Right hindlimb (tissue), 1 donor: ENCODE measurements around the gene TSN.
"Not testable (repeated sequence)": the region's sequence is repeated elsewhere in the genome, so short reads cannot be mapped to it uniquely, and the experiment has no call there.

ENCODE experiments used
- DNase-seq: peaks from one replicate; pipeline ENCODE4 v3.0.0-alpha.2; 2018

TSN gene

DNA sequence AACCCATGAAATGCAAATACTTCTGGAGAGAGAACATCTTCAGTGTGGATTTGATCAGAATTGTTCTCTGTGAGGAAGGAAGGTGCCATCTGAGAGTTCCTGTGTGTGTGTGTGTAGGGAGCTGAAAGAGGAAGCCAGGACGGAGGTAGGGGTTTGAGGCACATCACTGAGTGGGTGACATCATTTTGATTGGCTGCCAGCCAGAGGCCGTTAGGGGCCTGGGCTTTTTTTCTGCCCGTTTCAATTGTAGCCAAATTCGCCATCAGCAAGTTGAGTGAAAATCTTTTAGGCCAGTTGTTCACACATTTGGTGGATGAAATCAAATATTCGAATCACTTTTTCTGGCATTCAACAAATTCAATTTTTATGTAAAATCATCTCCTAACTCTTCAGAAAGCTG, 48.9 kb downstream of the TSN start:
- peak; percentile 41 for DNase-seq

DNA sequence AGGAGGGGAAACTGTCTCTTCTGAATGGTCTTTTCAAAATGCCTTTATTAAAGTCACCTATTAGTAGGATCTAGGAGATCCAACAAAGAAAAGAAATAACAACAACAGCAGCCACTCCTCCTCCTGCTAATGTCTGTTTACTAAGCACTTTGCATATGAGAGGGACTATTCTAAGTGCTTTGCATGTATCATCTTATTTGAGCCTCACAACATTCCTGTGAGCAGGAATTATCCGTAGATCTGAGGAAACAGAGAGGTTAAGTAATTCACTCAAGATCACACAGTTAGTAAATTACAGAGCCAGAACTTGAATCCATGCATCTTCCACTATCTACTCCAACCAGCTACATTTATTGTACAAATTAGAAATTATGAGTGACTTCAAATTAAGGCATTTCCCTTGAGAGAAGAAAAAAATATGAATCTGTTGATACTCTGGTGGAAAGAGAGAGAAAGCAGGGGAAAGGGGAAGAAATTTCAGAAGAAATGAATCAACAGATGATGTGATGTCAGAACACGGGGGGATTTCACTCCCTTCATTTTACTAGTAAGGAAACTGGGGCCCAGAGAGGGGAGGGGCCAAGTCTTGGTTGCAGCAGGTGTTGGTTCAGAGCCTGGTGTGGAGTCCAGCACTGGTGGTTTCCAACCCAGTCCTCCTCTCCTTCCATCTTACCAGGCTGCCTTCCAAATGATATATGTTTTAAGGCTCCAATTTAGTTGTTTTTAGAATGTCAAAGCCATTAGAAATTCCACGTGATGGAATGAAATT, 49.7 kb downstream of the TSN start:
- no peak for DNase-seq

DNA sequence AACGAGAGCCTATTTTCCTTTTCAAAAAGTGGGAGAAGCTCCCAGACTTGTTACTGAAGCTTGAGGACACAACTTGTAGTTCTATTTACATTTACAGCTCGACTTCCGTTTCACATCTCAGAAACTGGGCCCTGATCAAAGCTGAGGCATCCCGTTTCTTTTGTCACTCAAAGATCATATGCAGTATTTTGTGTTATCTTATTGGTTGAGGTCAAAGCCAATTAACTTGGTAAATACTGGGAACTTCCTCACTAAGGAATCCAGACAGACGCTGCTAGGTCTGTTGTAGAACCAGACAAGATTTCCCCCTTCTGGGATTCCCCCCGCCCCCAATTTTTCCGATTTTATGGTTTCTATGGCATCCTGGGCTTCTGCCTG, 50.3 kb downstream of the TSN start:
- no peak for DNase-seq

DNA sequence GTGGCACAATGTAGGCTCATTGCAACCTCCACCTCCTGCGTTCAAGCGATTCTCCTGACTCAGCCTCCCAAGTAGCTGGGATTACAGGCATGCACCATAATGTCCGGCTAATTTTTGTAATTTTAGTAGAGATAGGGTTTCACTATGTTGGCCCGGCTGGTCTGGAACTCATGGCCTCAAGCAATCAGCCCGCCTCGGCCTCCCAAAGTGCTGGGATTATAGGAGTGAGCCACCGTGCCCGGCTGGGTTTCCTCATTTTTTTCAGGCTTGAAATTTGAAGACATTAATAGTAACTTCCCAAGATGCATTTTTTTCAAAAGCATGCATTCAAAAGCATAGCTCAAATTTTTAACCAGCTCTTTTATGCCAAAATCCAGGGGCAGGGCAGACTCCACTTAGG, 52.3 kb downstream of the TSN start:
- not testable (repeated sequence) for DNase-seq

DNA sequence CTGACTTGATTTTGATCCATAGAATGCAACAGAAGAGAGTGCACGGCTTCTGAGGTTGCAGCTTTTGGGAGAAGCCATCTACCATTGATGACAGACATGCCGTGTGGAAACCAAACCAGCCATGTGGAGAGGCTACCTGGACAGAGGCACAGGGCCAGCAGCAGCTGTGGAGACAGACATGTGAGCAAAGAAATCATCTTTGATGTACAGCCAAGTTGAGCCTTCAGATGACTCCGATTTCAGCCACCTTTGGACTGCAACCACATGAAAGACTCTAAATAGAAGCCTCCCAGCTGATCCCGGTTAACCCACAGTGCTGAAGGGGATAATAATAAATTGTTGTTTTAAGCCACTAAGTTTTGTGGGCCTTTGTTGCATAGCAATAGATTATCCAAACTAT, 54.2 kb downstream of the TSN start:
- no peak for DNase-seq

DNA sequence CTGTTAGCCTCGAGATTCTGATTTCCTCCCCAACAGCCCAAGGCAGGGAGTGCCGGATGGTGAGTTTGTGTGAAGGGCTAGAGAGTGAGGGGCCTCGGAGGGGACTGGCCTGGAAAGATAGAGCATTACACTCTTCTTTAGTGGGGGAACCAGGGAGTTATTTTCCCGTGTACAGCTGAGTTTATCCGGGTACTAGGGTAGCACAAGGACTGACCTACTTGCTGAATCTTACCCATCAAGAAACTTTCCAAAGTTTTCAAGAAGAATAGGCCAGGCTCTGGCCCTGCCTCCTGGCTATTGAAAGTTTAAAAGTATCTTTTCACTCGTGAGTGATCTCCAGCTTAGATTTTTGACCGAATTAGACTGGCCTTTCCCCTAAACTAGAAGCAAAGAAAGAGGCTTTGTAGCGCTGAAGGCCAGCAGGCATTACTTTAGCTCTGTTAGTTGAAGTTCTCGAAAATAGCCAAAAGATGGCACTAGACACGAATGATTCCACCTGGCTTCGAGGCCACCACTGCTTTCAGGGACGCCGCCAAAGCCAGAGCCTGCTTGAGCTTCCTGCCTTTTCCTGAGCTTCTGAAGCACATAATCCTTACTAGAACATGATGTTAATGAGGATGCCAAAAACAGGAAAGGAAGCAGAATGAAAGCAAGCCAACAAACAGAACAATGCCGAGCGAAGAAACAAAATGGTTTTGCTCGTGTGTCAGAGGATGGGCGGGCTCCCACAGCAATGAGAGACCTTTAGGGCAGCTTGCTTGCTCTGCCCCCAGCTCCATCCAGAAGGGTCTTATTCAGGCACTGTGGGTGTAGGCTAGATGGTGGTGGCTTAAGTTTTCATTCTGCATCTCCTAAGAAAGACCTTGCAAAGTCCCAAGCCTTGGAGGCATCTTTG, 55.8 kb downstream of the TSN start:
- DNase-seq: peak; percentile 83

DNA sequence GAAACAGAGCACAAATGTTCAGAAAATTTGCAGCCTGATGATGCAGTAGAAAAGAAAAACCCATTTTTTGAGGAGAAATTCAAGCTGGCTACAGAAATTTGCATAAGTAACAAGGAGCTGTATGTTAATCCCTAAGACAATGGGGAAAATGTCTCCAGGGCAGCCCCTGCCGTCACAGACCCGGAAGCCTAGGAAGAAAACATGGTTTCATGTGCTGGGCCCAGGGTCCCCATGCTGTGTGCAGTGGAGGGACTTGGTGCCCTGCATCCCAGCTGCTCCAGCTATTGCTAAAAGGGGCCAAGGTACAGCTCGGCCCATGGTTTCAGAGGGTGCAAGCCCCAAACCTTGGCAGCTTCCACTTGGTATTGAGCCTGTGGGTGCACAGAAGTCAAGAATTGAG, 57.6 kb downstream of the TSN start:
- not testable (repeated sequence) for DNase-seq

DNA sequence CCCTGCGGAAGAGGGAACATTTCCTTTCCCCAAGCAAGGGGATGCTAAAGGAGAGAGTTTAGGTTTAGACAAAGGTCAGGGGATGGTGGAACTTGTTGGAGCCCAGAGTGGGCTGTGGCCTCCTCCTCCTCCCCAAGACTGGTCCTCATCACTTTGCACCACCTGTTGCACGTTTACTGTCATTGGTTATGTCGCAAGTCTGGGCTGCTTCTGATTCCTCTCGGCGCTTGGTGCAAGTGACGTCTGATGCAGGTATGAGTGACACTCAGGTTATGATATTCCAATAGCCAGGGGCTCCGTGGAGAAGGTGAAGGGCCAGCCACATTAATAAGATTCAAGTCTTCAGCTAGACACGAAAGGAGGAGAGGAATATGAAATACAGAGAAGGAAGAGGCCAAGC, 59.8 kb downstream of the TSN start:
- no peak for DNase-seq

DNA sequence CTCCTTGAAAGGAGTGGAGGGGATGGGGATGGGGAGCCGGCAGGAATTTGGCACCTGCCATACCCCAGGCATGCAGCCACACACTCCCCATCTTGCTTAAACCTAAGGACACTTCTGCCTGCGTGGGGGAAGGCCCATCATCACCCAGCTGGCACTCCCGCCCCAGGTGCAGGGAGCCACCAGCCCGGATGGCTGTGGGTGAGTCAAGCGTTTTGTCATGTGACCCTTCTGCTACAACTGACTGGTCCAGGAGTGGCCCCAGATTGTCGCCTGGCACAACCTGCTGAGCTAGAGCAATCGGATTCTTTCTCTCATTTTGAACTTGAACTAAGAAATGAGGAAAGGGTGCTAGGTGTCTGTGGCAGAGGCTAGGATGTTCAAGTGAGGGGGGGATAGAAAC, 61.3 kb downstream of the TSN start:
- no peak for DNase-seq

DNA sequence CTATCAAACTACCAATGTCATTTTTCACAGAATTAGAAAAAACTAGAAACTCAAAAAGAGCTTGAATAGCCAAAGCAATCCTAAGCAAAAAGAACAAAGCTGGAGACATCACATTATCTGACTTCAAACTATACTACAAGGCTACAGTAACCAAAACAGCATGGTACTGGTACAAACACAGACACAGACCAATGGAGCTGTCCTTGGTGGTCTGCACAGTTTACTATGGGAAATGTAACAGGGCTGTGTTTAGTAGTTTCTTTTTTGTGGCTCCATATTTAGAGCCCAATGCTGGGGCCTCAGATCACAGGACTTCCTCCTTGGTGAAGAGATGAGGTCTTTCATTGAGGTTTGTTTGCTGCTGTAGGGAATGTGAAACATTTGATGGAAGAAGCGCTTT, 61.9 kb downstream of the TSN start:
- not testable (repeated sequence) for DNase-seq
